H1 (cell line): Measurements from ENCODE around the gene TUBA4B. TPM values are rescaled to one million over a fixed set of nuclear protein-coding genes. Genes with fewer than 3 reads are reported as not detected.

Experiments used
- CBX8 ChIP-seq: fragments of 300-800, 300-1000 bp; sonication (generic); IDR thresholded peaks from 2 replicates; pipeline ENCODE4 v1.7.1; 2016; ENCODE audit warnings: low read depth, low read length, borderline replicate concordance
- FOSL1 ChIP-seq: IDR thresholded peaks from 2 replicates; pipeline ENCODE4 v1.6.1; 2011; ENCODE audit warnings: mild to moderate bottlenecking, low read depth, low read length, moderate library complexity; ENCODE audit not compliant: insufficient read depth
- JUN ChIP-seq: IDR thresholded peaks from 2 replicates; pipeline ENCODE4 v1.6.1; 2011; ENCODE audit warnings: low read depth, mild to moderate bottlenecking, improper control_type of control experiment, low read length
- PHF8 ChIP-seq: fragments of 200-600 bp; sonication (generic); conservative IDR thresholded peaks from 2 replicates; pipeline ENCODE4 v1.7.1; 2012; ENCODE audit warnings: low read depth, mild to moderate bottlenecking, inconsistent platforms, low read length, moderate library complexity
- POU5F1 ChIP-seq: IDR thresholded peaks from 2 replicates; pipeline ENCODE4 v1.6.1; 2011; ENCODE audit warnings: low read depth, mild to moderate bottlenecking, low read length, moderate library complexity
- polyA plus RNA-seq, 7 experiments: library from polyadenylated mRNA; depleted of rRNA in 3 of 7; stranded (reverse) in 5 of 7; unstranded in 2 of 7; fragments of >200 nt in 5 of 7; fragments of 200-250 nt in 2 of 7; gene quantifications; 1 replicate in 5 of 7; 2 replicates in 1 of 7; 4 replicates in 1 of 7; pipeline versions ENCODE4 v1.2.1 to v1.2.3, GENCODE V29; 2011 to 2013; ENCODE audit warnings: missing spikeins in 2 of 7, mixed read lengths in 2 of 7
- total RNA-seq: library from RNA; stranded (reverse); fragmentation: NEBNext Ultra II Directional; extraction: Animal tissue kit (Norgen Biotek cat#: 25700); gene quantifications from 2 replicates; pipeline ENCODE4 v1.2.1, GENCODE V29; 2021

The TUBA4B gene
- total and polyA plus RNA-seq, 2 of the 8 experiments (the other 6 are each of a cell fraction or from before 2014, with no cell fraction given) = 0.08 to 0.24 TPM

- TF ChIP-seq FOSL1 (no peak), PHF8 (no peak), POU5F1 (no peak), JUN (no peak), CBX8 (no peak)
- TF ChIP-seq, all 59 proteins: peak for 0
These were observed 44.9 kb upstream of the TUBA4B start (continued) for GRCh38 chr2:219207884-219208740.
